GM18499 (cell line): ENCODE data around the gene C15orf62.
A peak's percentile ranks its signal among the peaks of the same experiment; 100 is the strongest.

Source experiments
- ATAC-seq: cut with Tn5 transposase; IDR thresholded peaks from one replicate; pipeline ENCODE4 v1.9.1; 2021; ENCODE audit warnings: moderate number of reproducible peaks; ENCODE audit not compliant: insufficient read depth, unreplicated experiment

The C15orf62 gene

GRCh38 chr15:40775740-40776536 lies 6.2 kb downstream of the C15orf62 start:
- ATAC-seq: no peak

GRCh38 chr15:40776537-40777141 lies 6.9 kb downstream of the C15orf62 start:
- no peak for ATAC-seq

GRCh38 chr15:40782609-40783227 lies 12.9 kb downstream of the C15orf62 start:
- ATAC-seq: no peak

GRCh38 chr15:40785164-40785563 lies 15.4 kb downstream of the C15orf62 start:
- ATAC-seq: no peak

GRCh38 chr15:40785814-40786213 lies 16.0 kb downstream of the C15orf62 start:
- no peak for ATAC-seq

GRCh38 chr15:40787344-40787841 lies 17.6 kb downstream of the C15orf62 start:
- no peak for ATAC-seq

GRCh38 chr15:40787991-40788390 lies 18.2 kb downstream of the C15orf62 start:
- no peak for ATAC-seq

- ATAC-seq: no peak
These were observed 19.3 kb downstream of the C15orf62 start for GRCh38 chr15:40789119-40789518.

GRCh38 chr15:40789999-40790398 lies 20.2 kb downstream of the C15orf62 start:
- no peak for ATAC-seq

- no peak for ATAC-seq
These were observed 20.9 kb downstream of the C15orf62 start for GRCh38 chr15:40790718-40791117.

DNA sequence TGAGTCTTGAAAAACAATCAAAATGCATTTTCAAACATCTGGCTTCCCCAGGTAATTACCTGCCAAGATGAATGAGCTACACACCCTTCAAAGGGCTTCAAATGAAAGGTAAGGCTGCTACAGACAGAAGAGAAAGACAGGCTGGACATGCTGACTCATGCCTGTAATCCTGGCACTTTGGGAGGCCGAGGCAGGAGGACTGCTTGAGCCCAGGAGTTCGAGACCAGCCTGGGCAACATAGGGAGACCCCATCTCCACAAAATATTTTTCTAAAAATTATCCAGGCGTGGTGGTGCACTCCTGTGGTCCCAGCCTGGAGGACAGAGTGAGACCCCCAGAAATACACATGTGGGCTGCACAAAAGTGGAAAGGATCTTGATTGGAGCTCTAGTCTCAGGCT lies 22.6 kb downstream of the C15orf62 start:
- no peak for ATAC-seq

DNA sequence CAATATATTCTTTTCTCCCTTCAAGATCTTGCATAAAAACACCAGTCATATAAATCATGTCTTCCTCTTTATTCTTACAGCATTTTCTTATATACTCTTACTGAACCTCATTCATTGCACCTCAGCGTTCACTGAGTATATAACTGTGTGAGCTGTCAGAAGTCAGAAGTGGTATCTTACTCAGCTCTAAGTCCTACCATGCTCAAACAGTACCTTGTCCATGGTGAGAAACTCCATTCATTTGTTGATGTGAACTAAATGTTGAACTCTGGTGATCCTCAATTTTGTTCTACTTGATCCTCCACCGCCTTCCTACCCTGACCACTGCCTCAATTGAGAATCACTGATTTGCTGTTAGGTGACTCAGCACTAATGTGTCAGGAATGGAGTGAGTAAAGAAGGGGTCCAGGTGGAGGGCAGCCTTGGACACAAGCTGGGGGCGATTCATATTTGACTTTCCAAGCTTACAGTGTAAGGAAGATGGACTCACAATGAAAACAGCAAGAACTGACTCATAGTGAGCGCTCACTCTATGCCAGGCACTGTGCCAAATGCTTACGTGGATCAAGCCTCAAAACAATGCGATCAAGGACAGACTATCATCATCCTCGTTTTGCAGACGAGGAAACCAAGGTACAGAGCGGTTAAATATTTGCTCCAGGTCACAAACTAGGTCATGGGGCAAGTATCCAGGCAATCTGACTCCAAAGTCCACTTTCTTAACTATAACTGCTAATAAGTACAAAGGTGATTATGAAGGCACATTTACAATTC lies 23.6 kb downstream of the C15orf62 start:
- no peak for ATAC-seq

GRCh38 chr15:40796041-40796440 lies 26.3 kb downstream of the C15orf62 start:
- no peak for ATAC-seq

- ATAC-seq: no peak
These were observed 26.7 kb downstream of the C15orf62 start for GRCh38 chr15:40796512-40796911.

- ATAC-seq: no peak
These were observed 29.7 kb downstream of the C15orf62 start for GRCh38 chr15:40799523-40799922.

DNA sequence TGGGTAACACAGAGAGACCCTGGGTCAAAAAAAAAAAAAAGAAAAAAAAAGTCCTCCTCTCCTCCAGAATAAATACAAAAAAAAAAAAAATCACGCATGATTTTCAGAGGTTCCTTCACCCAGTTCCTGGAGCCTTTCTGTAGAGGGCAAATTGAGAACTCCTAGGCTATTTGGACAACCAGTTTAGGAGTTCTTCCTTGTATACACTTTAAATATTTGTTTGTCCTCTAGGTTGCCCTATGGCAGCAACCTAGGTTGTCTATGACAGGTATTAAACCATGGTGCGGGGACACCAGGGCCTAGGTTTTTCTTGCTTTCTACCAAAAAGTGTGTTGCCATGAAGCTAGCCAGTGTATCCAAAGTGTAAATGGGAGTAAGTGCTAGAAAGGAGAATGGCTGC lies 33.3 kb downstream of the C15orf62 start:
- ATAC-seq: no peak

DNA sequence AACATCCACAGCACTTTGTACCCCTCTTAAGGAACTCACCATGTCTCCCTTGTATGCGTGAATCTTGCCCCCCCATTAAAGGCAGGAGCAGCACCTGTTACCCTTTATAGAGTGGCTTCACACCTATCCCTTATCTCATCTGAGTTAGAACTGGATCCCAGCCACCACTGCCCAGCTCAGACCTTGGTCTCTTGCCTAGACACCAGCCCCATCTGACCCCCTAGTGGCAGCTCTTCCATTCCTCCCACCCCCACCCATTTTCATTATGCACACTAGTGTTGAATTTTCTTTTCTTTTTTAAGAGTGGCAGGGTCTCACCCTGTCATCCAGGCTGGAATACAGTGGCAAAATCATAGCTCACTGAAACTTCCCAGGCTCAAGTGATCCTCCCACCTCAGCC lies 33.9 kb downstream of the C15orf62 start:
- no peak for ATAC-seq

DNA sequence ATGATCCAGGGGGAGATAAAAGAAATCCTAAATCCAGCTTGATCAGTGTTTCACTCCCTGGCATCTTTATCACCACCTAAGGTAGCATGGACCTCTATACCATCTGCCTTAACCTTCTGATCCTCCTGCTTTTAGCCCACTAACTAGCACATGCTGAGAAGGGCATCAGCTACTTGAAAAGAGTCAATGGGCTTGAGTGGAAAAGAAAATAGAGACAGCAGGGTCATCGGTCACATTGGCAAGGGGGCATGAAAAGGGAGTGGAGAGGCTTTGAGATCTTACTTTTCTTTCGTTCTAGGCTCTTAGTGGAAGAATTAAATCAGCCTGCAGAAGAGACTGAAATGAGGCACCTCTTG lies 36.9 kb downstream of the C15orf62 start:
- ATAC-seq: no peak

DNA sequence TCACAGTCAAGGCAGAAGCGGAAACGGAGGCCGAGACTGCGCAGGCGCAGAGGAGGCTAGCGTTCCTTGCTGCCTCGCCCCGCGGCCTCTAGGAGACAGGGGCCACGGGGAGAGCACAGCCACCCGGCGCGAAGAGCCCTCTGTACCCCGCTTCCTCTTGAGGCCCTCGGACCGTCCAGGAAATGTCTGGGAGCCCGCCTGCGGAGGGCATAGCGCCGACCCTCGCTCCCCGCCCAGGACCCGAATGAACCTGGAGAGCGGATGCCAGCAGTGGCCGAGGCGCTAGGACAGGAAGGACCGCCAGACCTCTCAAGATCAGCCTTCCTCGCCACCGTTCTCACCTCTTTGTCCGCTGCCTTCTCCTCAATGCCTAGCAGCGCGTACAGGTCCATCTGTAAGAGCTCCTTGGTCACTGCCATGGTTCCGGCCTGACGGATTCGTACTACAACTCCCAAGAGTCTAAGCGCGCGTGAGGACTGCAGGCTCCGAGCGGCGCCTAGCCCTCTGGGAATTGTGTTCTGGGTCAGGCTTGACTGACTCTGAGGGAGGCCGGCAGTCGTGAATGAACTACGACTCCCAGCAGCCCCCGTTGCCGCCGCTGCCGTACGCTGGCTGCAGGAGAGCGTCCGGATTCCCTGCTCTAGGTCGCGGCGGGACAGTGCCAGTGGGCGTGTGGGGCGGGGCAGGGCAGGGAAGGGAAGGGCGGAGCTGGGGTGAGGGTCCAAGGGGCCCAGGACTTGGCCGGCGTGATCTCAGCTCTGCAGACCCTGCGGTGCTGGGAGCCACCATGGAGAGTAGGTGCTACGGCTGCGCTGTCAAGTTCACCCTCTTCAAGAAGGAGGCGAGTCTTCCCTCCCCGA lies 37.5 kb downstream of the C15orf62 start, which contains the start of the genes DNAJC17 and ZFYVE19:
TSS of gene DNAJC17 (minus strand) at position 446 of the 860 bp plus-strand sequence. CDS start at position 419, 27 bp downstream.
TSS of gene ZFYVE19 (plus strand) at position 62 of the 860 bp plus-strand sequence. CDS start at position 563, 501 bp downstream.
- ATAC-seq: peak; percentile 80
